ENCODE measurements around the gene STYXL2. TPM values are rescaled to one million over a fixed set of nuclear protein-coding genes. Genes with fewer than 3 reads are reported as not detected.
A peak's percentile ranks its signal among the peaks of the same experiment; 100 is the strongest.

The STYXL2 gene
- total RNA-seq = under 1 TPM in 2 of 3 donors, not detected in 1; 0.16 to 0.33 TPM

DNA sequence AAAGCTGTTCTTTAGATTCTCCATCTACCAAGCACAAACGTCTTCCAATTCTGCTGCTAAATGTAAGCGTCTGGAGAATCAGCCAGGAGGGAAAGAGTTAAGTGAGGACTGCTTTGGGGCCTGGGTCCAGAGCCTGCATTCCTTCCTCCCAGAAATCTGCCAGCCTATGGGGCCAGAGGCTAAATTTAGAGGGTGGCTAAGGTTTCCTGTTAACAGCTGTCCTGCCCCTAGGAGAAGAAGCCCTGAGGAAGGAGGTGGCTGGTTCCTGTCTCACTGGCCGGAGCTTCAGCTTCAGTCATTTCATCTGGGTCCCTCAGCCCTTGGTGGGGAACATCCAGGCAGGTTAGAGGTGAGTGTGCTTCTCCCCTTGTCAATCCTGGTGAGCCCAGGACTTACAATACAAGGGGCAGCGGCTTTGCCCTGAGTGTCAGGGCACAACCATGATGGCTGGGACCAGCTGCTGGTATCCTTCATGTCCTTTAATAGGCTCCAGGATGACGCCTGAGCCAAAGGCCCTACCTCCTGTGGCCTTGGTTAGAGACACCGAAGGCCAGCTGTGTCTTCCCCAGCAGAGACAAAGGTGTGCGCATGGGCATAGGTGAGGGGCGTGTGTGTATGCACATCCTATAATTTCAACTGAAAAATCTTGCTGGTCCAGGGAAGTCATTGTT, at the start of gene STYXL2:
Gene STYXL2 (plus strand): TSS at position 230 of the 671 bp plus-strand sequence. CDS start 775 bp downstream, outside the sequence.
- no peaks in the 10 kb centered on the region for H3K27me3 ChIP-seq
- DNase-seq (ENCODE audit: low spot score in 2 of 2) = no peak
- no peak within 1 kb of the TSS for H3K27ac ChIP-seq
- intact Hi-C loops (cut with DNase I; ENCODE audit: low total_unique reads) = no loop called here
- TF ChIP-seq POLR2AphosphoS5 (IDR thresholded peaks at IDR 0.05) (no peak), POLR2A (IDR thresholded peaks at IDR 0.05) (no peak)
- TF ChIP-seq, protein P1, sequence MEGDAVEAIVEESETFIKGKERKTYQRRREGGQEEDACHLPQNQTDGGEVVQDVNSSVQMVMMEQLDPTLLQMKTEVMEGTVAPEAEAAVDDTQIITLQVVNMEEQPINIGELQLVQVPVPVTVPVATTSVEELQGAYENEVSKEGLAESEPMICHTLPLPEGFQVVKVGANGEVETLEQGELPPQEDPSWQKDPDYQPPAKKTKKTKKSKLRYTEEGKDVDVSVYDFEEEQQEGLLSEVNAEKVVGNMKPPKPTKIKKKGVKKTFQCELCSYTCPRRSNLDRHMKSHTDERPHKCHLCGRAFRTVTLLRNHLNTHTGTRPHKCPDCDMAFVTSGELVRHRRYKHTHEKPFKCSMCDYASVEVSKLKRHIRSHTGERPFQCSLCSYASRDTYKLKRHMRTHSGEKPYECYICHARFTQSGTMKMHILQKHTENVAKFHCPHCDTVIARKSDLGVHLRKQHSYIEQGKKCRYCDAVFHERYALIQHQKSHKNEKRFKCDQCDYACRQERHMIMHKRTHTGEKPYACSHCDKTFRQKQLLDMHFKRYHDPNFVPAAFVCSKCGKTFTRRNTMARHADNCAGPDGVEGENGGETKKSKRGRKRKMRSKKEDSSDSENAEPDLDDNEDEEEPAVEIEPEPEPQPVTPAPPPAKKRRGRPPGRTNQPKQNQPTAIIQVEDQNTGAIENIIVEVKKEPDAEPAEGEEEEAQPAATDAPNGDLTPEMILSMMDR (IDR thresholded peaks at IDR 0.05) = no peak
- H3K4me1 ChIP-seq = no peaks in the 10 kb centered on the region
- no peaks in the 10 kb centered on the region for H3K9me3 ChIP-seq
- no peak within 1 kb of the TSS for H3K4me3 ChIP-seq
- H3K36me3 ChIP-seq = no peaks in the 10 kb centered on the region

DNA sequence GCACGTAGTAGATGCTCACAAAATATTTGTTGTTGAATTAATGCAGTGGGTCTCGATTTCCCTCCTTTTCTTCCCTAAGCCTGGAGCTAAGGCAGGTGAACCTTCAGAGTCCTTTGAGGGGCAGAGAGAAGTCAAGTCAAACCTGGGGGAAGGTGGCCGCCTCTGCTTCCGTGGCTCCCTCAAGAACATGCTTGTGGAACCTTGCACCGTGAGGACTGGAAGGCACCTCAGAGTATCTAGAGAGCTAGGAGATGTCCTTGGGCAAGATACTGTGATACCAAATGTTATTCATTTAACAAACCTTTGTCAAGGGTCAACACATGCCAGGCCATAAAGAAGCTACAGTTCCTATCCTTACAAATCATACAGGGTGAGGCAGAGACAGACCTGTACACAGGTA, 42.0 kb upstream of the STYXL2 start:
- H3K27me3 ChIP-seq = no peaks in the 10 kb centered on the region
- H3K27ac ChIP-seq = no peak overlapping the region
- TF ChIP-seq, protein P1 (IDR thresholded peaks at IDR 0.05) = no peak
- TF ChIP-seq POLR2A (IDR thresholded peaks at IDR 0.05) (no peak), POLR2AphosphoS5 (IDR thresholded peaks at IDR 0.05) (no peak)
- no peak overlapping the region for H3K4me3 ChIP-seq
- no peaks in the 10 kb centered on the region for H3K36me3 ChIP-seq
- DNase-seq (ENCODE audit: low spot score in 2 of 2) = no peak
- H3K4me1 ChIP-seq = no peaks in the 10 kb centered on the region
- intact Hi-C loops (cut with DNase I; ENCODE audit: low total_unique reads) = no loop called here
- H3K9me3 ChIP-seq = no peaks in the 10 kb centered on the region

DNA sequence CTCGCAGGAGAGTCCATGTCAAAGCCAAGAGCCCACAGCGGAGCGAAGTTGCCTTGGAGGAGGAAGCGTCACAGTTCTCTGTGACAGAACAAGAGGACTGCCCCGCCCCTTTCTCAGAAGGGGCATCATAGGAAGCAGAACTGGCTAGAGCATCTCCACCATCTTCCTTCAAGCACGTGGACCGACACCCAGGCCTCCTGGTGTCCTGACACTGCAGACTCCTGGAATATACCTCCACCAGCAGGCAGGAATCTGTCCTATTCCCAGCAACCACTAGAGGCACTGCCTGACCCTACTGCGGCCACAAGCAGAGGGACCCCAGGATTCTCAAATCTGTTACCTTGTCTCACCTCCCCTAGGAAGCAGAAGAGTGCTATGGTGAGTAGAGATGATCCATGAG, 41.5 kb upstream of the STYXL2 start:
- no peak overlapping the region for H3K27ac ChIP-seq
- no peaks in the 10 kb centered on the region for H3K27me3 ChIP-seq
- no peak overlapping the region for H3K4me3 ChIP-seq
- H3K36me3 ChIP-seq = no peaks in the 10 kb centered on the region
- no peaks in the 10 kb centered on the region for H3K9me3 ChIP-seq
- H3K4me1 ChIP-seq = no peaks in the 10 kb centered on the region
- TF ChIP-seq, protein P1 (IDR thresholded peaks at IDR 0.05) = peak in 1 of 3 donors; percentile 25
- TF ChIP-seq POLR2A (IDR thresholded peaks at IDR 0.05) = no peak
- no peak for DNase-seq (ENCODE audit: low spot score in 2 of 2)
- intact Hi-C loops (cut with DNase I; ENCODE audit: low total_unique reads) = no loop called here

DNA sequence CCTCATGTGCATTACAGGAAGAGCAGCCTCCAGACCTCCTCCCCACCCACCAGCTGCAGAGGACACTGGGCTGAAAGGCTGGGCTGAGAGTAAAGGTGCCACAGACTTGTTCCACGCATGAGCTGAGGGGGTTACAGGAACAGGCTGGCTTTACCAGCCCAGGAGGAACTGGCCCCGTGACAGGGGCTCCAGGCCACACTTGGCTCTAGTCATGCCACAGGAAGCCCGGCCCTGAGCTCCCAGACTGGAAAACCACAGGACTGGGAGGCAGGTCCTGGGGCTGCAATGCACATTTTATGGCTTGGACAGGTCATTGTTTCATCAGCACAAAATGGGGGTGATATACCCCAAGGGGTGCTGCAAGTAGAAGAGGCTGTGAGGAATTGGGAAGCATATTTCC, 39.3 kb upstream of the STYXL2 start:
- Histone ChIP-seq H3K27me3 (peaks cover 0 to under 1% of the 10 kb centered on the region in 2 donors), H3K27ac (no peak overlapping the region), H3K4me1 (no peaks in the 10 kb centered on the region), H3K36me3 (no peaks in the 10 kb centered on the region), H3K4me3 (no peak overlapping the region), H3K9me3 (no peaks in the 10 kb centered on the region)
- TF ChIP-seq POLR2A (IDR thresholded peaks at IDR 0.05) = no peak
- no peak for DNase-seq (ENCODE audit: low spot score in 2 of 2)
- intact Hi-C loops (cut with DNase I; ENCODE audit: low total_unique reads) = no loop called here

DNA sequence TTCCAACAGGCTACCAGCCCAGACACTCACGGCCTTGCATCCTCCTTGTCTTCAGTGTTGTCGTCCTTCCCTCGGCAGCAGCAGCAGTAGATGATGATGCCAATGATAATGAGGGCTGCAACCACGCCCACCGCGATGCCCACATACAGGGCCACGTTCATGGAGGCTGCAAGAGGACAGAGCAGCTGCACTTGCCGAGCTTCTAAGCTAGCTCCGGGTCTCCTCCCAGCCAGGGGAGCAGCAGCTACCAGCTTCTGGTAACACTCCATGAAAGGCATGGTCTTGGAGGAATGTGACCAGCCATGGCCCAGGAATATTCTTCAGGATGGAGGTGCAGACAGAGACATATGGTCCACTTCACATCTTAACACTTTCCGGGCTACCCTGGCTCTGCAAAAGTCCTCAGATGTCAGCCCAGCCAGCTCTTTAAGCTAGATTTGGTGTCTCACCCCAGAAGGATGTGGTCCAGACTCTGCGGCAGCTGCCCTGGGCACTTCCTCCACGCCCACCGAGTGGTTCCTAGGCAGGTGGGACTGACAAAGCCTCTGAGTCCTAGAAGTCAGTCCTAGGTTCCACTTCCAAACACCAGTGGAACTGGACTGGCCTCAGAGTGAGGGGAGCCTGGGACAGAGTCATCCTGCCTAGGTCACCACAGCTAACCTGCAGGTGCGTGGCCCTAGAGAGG, 38.8 kb upstream of the STYXL2 start:
- H3K27me3 ChIP-seq = peaks cover 0 to 6% of the 10 kb centered on the region in 2 donors
- intact Hi-C loops (cut with DNase I; ENCODE audit: low total_unique reads) = no loop called here
- no peaks in the 10 kb centered on the region for H3K9me3 ChIP-seq
- no peak for TF ChIP-seq POLR2AphosphoS5 (IDR thresholded peaks at IDR 0.05)
- TF ChIP-seq, protein P1 (IDR thresholded peaks at IDR 0.05) = no peak
- TF ChIP-seq POLR2A (IDR thresholded peaks at IDR 0.05) = no peak
- no peak overlapping the region for H3K27ac ChIP-seq
- DNase-seq (ENCODE audit: low spot score in 2 of 2) = no peak
- H3K4me1 ChIP-seq = no peaks in the 10 kb centered on the region
- H3K4me3 ChIP-seq = no peak overlapping the region
- no peaks in the 10 kb centered on the region for H3K36me3 ChIP-seq
